Amygdala (tissue), 56 donors: ENCODE data around the gene GRIN3B.

ENCODE experiments used
- DNase-seq, 56 donors: peaks; one replicate each; lab custom pipeline; 2025; lab: John Stamatoyannopoulos, UW

GRIN3B gene

DNA sequence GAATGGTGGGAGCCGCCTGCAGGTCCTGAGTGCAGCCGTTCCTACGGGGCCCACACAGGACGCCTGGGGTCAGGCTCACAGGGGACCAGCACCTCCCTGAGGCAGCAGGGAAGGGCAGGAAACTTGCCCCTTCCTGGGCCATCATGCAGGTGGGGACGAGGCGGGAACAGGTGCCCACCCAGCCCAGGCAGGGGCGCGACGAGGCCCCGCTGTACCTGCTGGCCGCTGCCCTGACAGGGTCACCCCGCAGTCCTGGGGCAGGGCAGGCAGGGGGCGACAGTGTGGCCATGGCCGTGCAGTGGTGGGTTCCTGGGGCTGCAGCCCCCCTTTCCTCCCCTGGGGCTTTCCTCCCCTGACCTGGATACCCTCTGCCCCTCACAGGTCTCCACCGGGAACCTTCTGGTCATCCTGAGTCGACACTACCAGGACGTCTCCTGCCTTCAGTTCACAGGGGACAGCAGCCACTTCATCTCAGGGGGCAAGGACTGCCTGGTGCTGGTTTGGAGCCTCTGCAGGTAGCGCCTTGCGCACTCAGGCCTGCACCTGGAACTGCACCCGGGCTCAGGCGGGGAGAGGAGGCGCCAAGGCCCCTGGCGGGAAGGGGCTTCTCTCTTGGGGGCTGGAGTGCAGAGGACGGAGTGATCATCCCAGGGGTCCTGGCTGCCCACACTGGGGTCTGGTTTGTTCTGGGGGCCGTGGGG lies 10.7 kb upstream of the GRIN3B start:
- no peak for DNase-seq

- no peak for DNase-seq
These were observed 10.1 kb upstream of the GRIN3B start for GRCh38 chr19:990119-990571.

GRCh38 chr19:990746-991145 lies 9.5 kb upstream of the GRIN3B start:
- no peak for DNase-seq

- DNase-seq = peak in 2 of 56 donors; percentile 54 to 74
These were observed 8.9 kb upstream of the GRIN3B start for GRCh38 chr19:991174-991931.

GRCh38 chr19:991932-992669 lies 8.1 kb upstream of the GRIN3B start:
- no peak for DNase-seq

GRCh38 chr19:992670-993055 lies 7.6 kb upstream of the GRIN3B start:
- no peak for DNase-seq

DNA sequence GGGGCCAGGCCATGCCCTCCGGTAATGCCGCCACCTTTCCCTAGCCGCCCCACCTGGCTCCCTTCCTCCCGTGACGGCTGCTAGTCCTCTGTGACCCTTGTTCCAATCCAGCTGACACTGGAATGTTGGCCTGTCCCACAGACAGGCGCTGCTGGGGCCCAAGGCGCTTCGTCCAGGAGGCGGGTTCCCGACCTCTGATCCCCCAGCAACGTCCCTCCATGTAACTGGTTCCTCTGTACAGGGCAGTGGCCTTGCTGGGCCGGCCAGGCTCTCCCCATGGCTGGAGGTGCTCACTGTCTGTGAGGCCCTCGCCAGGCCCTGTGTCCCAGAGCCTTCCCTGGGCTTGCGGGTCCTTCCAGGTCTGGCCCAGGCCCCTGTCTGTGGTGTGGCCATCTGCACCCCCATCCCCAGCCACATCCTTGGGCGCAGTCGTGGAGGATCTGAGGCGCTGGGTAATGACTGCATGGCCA lies 6.8 kb upstream of the GRIN3B start:
- no peak for DNase-seq

GRCh38 chr19:993831-994393 lies 6.3 kb upstream of the GRIN3B start:
- peak in 1 of 56 donors; percentile 19 for DNase-seq

DNA sequence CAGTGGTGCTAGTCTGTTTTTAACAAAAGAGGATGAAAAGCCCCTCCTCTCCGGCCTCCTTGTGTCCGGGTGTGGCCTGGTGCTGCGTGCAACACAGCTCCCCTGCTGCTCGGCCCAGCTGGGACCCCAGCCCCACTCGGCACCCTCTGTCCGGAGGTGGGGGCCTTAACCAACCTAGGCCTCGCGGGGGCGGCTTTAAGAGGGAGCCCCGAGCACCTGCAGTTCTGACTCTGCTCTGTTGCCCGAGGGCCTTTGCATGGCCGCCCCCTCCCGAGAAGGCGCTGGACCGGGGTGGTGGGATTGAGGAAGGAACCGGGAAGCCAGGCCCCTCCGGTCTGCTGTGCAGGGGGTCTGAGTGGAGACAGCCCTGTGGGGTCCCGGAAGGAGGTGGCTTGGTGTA lies 5.7 kb upstream of the GRIN3B start:
- DNase-seq = no peak

DNA sequence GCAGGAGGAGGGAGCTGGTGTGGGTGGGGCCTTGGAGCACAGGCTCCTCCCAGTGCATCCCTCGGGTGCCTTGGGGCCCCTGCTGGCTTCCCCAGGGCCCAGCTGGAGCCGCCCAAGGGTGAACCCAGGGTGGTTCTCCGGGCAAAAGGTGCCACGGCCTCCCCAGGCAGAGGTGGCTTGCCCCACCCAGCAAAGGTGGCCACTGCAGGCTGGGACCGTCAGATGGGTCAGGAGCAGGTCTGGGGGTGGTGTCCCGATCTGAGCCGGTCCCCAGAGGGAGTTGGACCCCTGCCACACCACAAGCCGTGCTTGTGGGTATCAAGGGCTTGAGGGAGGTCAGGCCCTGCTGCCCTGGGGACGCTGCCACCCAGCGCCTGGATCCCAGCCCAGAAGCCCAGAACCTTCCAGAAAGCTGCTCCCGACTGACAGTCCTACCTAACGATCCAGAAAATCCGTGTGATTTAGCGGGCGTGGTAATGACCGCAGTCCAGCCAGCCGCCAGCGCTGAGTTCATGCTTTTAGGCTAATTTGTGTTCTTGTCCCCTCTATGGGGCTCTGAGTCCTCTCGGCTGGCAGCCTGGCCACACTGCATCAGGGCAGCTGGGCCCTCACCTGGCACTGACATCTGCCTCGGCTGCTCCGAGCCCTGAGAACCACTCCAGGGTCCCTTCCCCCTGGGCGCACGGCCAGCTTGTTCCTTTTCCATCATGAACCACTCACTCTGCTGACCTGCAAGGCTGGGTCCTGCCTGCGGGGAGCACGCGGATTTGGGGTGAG lies 5.0 kb upstream of the GRIN3B start:
- DNase-seq = peak in 5 of 56 donors; percentile 13 to 46 (median 20)

GRCh38 chr19:996051-996838 lies 4.0 kb upstream of the GRIN3B start:
- peak in 1 of 56 donors; percentile 22 for DNase-seq

- no peak for DNase-seq
These were observed 2.2 kb upstream of the GRIN3B start for GRCh38 chr19:998064-998463.

DNA sequence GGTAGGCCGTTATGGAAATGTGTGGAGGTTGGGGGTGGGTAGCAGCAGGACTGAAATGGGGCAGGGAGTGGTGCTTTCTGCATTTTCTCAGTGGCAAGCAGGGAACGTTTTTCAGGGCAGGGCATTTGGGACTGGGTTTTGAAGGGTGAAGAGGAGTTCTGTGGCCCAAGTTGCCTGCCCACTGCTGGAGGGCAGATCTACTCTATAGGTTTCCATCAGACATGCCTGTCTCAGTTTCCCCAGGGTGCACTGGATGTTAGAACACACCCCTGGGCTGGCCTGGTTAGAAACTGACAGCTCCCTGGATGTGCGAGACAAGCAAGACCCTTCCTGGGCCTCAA lies 870 bp upstream of the GRIN3B start:
- DNase-seq = no peak

DNA sequence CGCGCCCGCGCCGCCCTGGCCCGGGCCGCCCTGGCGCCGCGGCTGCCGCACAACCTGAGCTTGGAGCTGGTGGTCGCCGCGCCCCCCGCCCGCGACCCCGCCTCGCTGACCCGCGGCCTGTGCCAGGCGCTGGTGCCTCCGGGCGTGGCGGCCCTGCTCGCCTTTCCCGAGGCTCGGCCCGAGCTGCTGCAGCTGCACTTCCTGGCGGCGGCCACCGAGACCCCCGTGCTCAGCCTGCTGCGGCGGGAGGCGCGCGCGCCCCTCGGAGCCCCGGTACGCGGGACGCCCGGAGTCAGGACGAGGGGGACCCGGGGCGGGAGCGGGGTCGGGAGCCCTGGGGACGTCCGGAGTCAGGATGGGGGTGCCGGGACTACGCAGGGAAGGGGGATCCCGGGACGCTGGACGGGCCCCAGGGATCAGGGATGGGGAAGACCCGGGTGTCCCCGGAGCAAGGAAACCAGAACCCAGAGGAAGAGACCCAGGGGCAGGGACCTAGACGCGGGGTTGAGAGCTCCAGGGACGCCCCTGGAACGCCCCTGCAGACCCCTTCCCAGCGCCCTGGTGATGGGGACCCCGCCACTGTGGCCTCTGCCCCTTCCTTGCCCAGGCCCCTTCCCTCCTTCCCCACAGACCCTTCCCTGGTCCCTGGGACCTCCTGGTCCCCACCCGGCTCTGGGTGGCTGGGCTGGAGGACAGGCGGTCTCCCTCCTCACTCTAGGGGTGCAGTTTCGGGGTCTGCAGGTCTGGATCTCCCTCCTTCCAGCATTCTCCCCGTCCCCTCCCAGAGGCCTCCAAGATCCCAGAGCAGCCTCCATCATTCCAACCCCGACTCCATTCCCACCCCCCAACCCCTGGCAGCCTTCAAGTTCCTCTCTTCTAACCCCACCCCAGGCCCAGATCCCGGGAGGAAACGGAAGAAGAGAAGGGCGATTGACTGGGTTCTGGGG lies 645 bp downstream of the GRIN3B start:
- no peak for DNase-seq

DNA sequence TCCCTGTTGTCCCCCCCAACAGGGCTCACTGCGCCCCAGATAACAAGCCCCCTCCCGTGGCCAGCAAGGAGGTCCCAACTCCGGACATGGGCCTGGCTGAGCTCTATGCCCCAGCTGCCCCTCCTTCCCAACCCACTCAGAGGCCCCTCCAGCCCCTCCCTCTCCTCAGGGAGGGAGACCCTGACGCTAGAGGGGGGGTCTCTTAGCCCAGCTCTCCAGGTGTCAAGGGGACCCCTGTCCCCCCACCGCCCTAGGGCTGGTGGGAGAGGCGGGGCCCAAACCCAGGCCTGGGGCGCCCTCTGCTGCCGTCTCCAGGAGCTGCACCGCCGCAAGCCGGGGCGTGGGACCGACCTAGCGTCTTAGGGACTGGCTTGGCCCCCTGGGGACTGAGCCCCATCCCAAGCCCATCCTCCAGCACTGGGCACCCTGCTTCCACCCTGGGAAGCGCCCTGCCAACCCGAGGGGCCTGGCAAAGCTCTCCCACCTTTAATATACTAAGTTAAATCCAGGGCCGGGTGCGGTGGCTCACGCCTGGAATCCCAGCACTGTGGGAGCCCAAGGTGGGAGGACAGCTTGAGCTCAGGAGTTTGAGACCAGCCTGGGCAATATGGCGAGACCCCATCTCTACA lies 1.4 kb downstream of the GRIN3B start:
- peak in 16 of 56 donors; percentile 1 to 51 (median 11) for DNase-seq

DNA sequence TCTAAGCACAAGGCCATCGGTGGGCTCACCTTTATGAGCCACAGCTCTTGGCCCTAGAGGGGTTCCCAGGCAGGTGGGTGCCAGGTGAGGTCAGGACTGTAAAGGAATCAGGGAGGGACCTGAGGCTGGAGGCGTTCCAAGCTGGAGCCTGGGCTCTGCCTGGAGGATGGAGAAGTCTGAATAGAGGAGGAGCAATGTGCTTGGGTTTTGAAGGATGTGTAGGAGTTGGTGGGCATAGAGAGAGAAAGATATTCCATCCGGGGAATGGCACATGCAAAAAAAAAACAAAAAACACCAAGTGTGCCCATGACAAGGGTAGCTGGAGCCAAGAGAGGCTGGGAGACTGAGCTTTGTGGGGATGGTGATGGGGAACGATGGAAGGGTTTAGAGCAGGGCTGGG lies 2.4 kb downstream of the GRIN3B start:
- DNase-seq = no peak

DNA sequence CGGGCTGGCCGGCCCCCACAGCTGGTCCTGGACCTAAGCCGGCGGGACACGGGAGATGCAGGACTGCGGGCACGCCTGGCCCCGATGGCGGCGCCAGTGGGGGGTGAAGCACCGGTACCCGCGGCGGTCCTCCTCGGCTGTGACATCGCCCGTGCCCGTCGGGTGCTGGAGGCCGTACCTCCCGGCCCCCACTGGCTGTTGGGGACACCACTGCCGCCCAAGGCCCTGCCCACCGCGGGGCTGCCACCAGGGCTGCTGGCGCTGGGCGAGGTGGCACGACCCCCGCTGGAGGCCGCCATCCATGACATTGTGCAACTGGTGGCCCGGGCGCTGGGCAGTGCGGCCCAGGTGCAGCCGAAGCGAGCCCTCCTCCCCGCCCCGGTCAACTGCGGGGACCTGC lies 3.1 kb downstream of the GRIN3B start:
- no peak for DNase-seq
